CD4-positive, alpha-beta T cell treated with Interleukin-6 for 4 hours (primary cell): ENCODE measurements around the gene CCHCR1.

Experiments used
- DNase-seq: peaks from one replicate; pipeline ENCODE4 v3.0.0-alpha.2; 2020; ENCODE audit warnings: mixed read lengths

Gene CCHCR1

DNA sequence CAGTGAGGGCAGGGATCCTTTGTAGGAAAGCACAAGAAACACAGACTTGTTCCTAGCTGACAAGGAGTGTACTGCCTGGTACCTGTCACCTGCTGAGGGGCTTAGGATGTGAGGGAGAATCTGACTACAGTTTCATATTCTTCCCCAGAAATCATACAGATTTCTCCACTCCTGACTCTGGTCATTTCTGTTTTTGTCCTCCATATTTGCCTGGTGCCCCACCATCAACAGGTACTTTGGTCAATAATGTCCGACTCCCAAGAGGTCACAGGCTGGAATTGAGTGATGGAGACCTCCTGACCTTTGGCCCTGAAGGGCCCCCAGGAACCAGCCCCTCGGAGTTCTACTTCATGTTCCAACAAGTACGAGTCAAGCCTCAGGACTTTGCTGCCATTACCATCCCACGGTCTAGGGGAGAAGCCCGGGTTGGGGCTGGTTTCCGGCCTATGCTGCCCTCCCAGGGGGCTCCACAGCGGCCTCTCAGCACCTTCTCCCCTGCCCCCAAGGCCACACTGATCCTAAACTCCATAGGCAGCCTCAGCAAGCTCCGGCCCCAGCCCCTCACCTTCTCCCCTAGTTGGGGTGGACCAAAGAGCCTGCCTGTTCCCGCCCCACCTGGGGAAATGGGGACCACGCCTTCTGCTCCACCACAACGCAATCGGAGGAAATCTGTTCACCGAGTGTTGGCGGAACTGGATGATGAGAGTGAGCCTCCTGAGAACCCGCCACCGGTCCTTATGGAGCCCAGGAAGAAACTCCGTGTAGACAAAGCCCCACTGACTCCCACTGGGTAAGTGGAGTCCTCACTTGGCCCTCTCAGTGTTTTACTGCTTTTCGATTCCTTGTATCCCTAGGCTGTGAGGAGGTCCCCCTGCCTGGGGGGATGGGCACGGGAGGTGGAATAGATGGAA, 3.9 kb upstream of the CCHCR1 start:
- DNase-seq, result no peak

DNA sequence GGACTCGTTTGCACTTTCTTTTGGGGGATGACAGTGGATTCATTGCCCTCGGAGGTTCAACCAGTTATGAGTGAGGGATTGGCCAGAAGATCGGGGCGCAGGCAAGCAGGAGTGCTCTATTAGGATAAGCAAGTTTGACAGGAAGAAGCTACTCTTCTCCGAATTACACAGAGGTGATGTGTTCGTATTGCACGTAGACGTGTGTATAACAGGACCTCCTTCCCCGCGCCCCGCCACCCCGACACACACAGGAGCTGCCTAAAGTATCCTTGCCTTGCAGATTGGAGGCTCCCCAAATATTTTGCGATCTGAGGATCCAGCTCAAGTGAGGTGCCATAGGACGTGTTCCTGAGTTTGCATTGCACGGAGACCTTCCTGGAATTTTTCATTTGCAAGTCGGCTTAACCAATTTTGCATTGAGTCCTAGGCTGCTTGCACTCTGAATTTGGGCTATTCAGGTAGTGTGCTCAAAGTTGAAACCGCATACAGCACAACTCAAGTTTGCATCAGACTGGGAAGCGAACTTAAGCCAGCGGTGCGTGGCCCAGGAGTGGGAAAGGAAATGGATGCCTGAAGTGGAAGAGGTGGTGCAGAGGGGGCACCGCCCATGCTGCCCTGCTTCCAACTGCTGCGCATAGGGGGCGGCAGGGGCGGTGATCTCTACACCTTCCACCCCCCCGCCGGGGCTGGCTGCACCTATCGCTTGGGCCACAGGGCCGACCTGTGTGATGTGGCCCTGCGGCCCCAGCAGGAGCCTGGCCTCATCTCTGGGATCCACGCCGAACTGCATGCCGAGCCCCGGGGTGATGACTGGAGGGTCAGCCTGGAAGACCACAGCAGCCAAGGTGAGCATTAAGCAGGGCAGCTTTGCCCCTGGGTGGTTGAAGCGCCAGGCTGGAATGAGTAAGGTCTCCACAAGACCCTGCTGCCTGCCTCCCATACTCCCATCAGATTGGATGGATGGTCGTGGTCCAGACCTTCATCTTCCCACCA, 1.6 kb upstream of the CCHCR1 start:
- peak; percentile 25 for DNase-seq

DNA sequence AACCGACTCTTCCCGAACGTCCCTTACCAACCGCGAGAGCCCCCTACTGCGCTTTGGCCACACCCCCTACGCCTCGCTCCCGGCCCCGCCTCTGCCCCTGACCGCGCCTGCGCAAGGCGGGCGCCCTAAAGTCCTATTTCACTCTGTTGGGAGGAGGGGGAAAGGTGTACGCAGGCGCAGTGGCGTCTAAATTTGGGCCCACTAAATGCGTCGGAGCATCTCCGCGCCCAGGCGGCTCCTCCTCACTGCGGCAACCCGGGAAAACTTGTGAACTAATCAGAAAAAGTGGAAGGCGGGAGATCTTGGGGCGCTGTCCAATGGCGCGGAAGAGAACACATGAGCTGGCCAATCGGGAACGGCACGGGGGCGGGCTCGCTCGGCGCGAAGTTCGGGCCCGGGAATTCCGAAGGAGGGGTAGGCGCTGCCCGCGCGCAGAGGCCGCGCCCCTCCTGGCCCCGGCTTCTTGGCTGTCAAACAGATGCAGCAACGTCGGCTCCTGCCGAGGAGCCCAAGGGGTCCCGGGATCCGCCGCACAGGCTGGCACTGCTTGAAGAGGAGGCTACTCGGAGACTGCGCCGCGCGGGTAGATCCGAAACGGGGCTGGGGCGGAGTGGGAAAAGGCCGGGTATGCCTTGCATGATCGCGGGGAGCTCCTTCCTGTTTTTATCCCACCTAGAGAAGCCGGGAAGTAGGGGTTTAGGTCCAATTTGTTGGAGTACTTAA, 699 bp upstream of the CCHCR1 start, which contains the start of gene TCF19:
TSS of gene TCF19 (plus strand) at position 450 of the 723 bp plus-strand sequence. CDS start 881 bp downstream, outside the sequence.
- peak; percentile 99 for DNase-seq

DNA sequence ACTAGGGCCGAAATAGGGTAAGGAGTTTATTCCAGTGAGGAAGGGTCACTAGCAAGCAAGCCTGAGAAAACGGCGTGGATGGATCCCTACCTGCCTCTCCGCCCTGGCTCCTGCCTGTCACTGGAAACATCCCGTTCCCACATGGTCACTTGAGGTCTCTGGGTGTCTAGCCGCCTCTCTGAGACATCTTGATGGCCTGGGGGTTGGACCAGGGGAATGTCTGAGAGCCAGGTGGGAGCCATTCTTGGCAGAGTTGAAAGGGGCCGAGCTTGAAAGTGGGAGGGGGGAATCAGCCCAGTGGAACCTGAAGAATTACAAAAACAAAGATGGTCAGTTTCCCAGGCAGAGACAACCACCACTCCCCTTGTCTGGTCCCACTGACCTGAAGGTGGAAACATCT, 961 bp downstream of the CCHCR1 start:
- no peak for DNase-seq

DNA sequence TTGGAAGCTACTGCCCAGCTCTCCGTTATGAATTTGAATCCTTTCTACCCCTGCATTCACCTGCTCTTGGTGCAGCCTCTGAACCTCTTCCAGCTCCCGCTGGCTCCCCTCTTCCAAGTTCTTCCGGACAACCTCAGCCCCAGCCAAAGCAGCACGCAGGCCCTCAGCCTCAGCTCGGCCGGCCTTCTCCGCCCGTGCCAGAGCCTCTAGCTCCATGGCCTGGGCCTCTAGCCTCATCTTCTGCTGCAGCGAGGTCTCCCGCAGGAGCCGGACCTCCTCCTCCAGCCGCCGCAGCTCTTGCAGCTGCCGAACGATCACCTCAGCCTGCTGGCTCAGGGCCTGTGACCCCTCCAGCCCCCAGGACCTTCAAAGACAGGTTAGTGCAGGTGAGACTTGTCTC, 3.2 kb downstream of the CCHCR1 start:
- no peak for DNase-seq

DNA sequence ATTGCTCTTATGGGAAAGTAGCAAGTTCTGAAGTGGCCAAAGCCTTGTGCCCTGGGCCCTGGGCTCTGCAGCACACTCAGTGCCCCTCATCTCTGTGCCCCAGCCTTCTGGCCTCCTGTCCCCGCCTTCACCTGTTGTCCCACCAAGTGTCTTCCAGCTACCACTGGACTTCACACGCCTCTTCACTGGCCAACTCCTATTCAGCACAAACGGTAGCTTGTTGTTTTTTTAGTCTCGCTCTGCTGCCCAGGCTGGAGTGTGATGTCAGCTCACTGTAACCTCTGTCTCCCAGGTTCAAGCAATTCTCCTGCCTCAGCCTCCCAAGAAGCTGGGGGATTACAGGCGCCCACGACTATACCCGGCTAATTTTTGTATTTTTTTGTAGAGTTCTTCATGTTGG, 4.8 kb downstream of the CCHCR1 start:
- no peak for DNase-seq

DNA sequence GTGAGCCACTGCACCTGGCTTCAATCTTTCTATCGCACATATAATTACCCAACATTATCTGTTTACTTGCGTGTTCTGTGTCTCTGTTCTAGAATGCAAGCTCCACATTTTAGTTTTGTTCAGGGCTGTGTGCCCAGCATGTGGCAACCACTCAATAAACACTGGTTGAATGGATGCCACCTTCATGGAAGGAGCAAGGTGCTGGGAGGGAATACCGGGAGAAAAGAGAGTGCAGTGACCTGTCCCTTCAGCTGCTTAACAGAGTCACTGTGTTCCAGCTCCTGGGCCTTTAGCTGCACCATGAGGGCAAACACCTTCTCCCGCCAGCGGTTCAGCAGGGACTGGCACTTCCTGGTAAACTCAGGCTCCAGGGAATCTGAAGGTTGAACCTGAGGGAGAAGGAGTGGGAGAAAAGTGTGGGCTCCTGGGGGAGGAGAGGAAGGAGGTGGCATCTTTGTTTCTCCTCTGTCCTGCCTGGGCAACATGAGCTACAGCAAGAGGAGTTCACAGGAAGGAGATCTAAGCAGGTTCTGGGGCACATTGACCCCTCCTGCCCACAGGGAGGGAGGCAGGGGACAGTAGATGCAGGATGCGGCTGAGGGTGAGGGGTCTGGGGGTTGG, 7.7 kb downstream of the CCHCR1 start:
- no peak for DNase-seq

DNA sequence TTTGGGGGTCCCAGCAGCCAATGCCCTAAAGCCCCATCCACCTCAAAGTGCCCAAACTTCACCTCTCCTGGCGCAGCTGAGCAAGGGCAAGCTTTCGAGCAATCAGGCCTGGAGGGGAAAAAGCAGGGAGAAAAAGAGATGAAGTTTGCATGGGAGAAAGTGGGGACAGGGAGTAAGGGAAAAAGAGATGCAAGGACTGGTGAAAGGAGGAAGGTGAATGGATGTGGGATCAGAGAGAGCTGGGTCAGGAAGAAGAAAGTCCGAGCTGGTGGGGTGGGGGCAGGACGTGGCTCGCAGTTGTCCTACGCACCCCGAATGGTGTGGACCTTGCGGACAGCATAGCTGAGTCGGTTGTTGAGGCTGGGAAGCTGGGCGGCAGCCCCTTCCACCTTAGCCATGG, 12.2 kb downstream of the CCHCR1 start:
- DNase-seq, result no peak

DNA sequence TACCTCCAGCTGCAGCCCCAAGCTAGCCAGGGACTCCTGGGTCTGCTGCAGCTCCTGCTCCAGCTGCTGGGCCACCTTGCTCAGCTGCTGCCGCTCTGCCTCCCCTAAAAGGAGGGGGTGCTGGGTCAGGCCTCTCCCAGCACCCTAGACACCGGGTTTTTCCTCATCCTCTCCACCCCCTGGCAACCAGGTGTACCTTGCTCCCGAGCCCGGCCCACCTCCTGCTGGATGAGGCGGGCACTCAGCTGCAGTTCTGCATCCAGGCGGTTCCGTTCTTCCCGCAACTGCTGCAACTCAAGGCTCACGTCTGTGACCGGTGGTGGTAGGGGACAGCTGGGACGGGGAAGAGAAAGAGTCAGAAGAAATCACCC, 12.6 kb downstream of the CCHCR1 start:
- no peak for DNase-seq

DNA sequence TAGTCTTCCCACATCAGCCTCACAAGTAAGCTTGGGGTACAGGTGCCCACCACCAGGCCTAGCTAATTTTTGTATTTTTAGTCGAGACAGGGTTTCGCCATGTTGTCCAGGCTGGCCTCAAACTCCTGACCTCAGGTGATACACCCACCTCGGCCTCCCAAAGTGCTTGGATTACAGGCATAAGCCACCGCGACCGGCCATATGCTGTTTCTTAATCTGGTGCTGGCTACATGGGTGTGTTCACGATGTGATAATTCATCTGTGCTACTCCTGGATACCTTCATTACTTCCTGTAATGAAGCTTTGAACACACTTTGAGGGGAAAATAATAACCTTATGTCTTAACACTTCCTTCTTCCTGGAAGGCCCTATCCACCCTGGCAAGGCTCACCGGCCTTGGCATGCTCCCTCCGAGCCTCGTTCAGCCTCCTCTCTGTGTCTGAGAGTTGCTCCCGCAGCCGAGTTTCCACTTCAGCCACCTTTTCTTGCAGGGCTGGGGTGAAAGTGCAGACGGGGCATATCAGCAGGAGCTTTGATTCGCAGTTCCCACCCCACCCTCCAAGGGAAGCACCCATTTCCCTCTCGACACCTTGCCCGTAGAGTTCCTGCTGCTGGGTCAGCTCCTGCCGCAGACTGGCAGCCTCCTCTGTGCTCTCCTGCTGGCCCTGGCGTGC, 13.2 kb downstream of the CCHCR1 start:
- DNase-seq, result no peak

DNA sequence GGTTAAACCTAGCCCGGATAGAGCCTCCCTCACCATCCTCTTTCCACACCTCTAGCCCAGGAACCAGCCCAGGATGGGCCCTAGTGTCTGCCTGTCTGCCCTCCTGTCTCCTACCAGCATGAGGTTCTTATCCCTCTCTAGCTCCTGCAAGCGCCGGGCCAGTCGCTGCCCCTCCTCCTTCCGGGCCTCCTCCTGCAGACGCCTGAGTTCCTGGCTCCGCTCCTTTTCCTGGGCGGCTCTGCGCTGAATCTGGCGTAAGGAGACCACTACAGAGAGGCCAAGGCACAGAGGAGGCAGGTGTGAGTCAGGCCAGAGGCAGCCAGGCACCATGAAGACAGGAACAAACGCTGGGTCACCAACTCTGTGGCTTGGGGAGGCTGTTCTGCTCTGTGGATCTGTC, 14.5 kb downstream of the CCHCR1 start:
- no peak for DNase-seq

DNA sequence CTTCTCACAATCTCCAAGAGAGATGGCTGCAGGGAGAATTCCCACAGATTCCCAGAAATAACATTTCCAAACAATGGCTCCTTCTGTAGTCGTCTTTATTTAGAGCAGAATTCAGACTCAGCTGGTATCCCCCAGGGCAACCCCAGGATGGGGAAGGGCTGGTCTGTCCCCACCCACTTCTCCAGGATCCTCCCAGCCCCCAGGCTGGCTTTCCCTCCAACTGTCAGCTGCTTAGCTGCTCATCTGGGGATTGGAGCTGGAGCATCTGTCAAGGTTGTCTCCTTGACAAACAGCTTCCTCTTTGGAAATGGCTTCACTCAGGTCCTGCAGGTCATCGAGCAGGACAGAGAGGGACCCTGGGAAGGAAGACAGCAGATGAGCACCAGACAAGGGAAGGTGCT, 15.2 kb downstream of the CCHCR1 start:
- no peak for DNase-seq

DNA sequence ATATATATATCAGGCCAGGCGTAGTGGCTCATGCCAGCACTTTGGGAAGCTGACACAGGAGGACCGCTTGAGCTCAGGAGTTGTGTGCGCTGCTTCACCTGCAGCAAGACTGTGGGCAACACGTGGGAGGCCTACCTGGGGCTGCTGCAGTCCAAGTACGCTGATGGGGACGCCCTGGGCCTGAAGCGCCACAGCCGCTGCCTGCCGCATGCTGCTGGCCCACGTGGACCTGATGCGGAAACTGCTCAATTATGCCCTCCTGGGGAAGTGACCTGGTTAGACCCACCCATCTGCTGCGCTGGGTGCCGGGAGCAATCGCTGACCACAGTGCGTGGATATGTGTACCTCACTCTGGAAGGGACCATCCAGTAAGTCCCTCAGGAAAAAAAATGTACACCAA, 17.0 kb downstream of the CCHCR1 start:
- no peak for DNase-seq

DNA sequence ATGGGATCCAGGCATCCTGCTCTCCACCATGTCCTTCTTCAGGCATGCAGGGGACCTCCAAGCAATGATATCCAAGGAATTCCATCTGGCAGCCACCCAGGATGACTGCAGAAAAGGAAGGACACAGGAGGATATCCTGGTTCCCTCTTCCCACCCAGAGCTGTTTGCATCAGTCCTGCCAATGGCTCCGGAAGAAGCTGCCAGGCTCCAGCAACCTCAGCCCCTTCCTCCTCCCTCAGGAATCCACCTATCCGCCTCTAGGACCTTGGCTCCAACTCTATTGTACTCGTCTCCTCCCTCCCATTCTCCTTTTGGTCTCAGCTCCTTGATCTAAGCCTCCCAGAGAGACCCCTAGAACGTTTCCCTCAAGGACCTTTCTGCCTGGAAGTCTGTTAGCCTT, 18.0 kb downstream of the CCHCR1 start:
- DNase-seq, result no peak

DNA sequence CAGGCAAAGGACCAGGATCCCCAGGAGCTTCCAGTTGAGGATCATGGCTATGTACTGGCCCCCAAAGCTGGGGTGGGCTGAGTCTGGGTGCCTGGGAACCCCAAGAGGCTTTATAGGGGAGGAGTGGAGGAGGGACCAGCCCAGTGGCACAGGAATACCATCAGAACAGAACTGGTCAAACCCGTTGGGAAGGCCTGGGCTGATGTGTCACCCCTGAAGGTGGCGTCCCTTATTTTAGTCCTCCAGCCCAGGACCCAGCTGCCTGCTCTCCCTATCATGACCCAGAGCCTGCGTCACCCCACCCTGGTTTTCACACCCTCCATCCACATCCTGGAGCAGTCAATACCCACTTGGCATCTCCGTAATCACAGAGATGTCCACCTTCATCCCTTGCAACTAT, 18.6 kb downstream of the CCHCR1 start, which contains the start of gene PSORS1C2:
TSS of gene PSORS1C2 (minus strand) at position 85 of the 400 bp plus-strand sequence. CDS start at position 45, 40 bp downstream.
- no peak for DNase-seq

DNA sequence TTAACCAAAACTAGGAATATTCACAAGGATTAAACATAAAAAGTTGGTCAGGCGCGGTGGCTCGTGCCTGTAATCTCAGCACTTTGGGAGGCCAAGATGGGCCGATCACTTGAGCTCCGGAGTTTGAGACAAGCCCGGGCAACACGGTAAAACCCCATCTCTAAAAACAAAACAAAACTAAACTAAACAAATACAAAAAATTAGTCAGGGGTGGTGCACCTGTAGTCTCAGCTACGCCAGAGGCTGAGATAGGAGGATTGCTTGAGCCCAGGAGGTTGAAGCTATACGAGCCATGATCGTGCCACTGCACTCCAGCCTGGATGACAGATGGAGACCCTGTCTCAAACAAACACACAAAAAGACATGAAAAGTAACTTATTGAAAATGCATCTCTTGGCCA, 21.9 kb downstream of the CCHCR1 start:
- no peak for DNase-seq

DNA sequence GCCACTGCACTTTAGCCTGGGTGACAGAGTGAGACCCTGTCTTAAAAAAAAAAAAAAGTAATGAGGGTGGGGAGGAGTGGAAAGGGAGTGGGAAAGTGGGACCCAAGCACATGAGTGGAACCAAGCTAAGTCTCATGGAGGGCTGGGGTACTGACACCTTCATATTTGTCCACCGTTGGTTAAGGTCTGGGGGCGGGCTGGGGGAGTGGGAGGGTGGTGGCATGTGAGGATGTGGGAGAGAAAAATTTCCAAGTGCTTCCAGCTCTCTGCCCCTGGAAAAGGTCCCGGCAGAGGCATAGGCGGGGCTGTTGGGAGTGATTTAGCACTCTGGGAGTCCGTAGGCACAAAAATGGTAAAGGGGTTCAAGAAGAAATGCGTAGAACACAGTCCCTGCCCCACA, 24.8 kb downstream of the CCHCR1 start:
- no peak for DNase-seq

DNA sequence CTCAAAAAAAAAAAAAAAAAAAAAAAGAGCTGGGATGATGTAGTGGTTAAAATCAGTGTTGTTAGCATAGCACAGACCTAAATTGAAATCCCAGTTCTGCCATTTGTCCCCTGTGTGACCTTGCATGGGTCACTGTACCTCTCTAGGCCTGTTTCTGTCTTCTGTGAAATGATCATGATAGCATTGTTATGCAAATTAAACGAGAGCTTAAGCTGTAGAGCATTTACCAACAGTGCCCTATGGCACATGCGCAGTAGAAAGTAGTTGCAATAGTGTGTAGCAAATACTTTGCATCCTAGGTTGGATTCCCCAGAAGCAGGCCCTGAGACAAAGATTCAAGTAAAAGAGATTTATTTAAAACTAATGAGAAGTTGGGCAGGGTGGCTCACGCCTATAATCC, 26.0 kb downstream of the CCHCR1 start:
- no peak for DNase-seq

DNA sequence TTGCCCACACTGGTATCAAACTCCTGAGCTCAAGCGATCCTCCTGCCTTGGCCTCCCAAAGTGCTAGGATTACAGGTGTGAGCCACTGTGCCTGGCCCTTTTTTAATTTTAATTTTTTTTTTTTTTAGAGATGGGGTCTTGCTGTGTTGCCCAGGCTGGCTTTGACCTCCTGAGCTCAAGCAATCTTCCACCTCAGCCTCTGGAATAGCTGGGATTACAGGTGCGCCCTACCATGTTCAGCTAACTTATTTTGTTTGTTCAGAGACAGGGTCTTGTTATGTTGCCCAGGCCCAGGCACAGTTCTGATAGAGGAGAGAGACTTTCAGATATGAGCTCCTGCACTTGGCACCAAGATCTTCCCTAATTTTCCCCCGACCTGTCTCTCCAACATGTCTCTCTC, 26.9 kb downstream of the CCHCR1 start:
- no peak for DNase-seq

DNA sequence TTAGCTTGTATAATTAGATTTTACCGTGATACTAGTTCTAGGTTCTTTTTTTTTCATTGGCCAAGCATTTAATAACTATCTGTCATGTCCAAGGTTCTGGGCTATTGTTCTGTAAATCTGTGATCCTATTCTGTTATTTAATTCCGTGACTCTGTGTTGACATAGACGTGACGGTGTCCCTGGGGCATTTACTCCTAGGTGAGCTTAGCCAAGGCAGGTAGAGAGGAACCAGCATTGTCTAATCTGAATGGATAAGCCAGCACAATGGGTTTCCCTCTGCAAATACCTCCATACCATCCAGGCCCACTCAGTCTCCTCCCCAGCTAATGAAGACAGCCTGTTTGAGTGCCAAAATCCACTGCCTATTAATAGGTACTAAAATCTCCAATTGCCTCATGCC, 28.5 kb downstream of the CCHCR1 start:
- no peak for DNase-seq

DNA sequence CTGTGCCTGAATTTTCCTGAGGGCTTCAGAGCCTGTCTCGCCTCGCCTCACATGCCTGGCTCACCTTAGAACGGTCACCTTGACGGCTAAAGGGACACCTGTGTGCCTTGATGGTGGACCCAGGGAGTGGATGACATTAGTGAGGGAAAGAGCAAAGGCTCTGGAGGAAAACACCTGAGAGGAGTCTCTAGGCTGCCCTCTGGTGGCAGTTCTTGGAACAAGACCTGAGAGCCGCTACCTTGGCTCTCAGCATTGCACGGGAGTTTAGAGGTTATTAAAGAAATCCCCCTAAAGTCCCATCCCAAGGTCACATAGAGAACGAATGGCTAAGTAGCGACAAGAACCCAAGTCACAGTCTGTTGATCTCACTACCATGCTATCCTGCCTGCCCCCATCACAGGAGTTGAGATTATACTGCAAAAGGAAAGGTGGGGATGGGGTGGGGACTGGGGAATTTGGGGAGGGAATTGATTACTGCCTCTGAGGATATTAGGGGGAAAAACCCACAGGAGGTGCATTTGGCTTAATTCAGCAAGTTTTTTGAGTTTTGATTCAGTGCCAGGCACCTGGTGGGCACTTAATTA, 29.4 kb downstream of the CCHCR1 start:
- peak; percentile 82 for DNase-seq
